ENCODE measurements around the gene GALNT17. TPM values are rescaled to one million over a fixed set of nuclear protein-coding genes. Genes with fewer than 3 reads are reported as not detected.
A peak's percentile ranks its signal among the peaks of the same experiment; 100 is the strongest.

The GALNT17 gene
- total RNA-seq, 4 donors from 2014 or later, result 66.0 to 97.9 (median 76.0) TPM

DNA sequence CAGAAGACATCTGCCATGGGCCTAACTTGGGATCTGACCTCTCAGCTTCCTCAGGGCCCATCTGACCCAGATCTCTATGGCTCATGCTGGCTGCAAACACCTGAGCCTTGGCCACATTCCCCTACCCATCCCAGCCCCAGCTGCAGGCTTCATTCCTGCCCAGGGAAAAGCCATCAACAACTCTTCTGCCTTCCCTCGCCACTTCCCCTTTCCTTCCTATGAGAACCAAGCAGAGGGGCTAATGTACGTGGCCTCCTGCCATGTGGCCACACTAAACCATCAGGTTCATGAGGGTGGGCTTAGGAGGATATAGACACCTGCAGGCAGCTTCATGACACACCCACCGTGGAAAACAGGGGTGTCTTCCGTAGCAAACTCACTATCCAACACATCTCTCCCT lies 312.2 kb downstream of the GALNT17 start:
- no peaks in the 10 kb centered on the region for H3K9me3 ChIP-seq
- H3K27ac ChIP-seq, result no peak overlapping the region
- no peaks in the 10 kb centered on the region for H3K27me3 ChIP-seq
- no peak overlapping the region for H3K4me3 ChIP-seq
- TF ChIP-seq EP300 (IDR thresholded peaks at IDR 0.05) (no peak), POLR2A (IDR thresholded peaks at IDR 0.05) (no peak)
- TF ChIP-seq, protein P1, sequence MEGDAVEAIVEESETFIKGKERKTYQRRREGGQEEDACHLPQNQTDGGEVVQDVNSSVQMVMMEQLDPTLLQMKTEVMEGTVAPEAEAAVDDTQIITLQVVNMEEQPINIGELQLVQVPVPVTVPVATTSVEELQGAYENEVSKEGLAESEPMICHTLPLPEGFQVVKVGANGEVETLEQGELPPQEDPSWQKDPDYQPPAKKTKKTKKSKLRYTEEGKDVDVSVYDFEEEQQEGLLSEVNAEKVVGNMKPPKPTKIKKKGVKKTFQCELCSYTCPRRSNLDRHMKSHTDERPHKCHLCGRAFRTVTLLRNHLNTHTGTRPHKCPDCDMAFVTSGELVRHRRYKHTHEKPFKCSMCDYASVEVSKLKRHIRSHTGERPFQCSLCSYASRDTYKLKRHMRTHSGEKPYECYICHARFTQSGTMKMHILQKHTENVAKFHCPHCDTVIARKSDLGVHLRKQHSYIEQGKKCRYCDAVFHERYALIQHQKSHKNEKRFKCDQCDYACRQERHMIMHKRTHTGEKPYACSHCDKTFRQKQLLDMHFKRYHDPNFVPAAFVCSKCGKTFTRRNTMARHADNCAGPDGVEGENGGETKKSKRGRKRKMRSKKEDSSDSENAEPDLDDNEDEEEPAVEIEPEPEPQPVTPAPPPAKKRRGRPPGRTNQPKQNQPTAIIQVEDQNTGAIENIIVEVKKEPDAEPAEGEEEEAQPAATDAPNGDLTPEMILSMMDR (IDR thresholded peaks at IDR 0.05), result no peak
- DNase-seq (ENCODE audit: low spot score in 2 of 2), result no peak
- H3K36me3 ChIP-seq, result no peaks in the 10 kb centered on the region
- WGBS, 2 donors, result 90 to 93% methylated on average over 4 of the region's 4 CpGs
- H3K4me1 ChIP-seq, result no peaks in the 10 kb centered on the region

DNA sequence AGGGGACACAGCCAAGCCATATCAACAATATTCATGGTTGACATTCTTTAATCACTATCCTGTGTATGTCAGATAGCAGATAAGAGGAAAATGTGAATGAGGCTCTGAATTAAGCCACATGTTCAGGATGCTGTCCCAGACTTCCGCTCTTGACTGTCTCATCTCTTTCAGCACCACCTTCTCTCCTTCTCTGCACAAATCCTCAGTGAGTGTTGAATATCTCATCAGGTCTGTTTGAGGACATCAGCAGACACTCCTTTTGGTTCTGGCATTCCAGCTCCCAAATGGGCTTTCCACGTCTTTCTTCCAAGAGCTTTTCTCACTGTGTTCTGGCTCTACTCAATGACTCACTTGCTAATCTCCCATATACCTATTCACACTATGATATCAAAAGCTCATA lies 321.7 kb downstream of the GALNT17 start:
- H3K27ac ChIP-seq, result no peak overlapping the region
- TF ChIP-seq POLR2A (IDR thresholded peaks at IDR 0.05), result no peak
- no peak for DNase-seq (ENCODE audit: low spot score in 2 of 2)
- 85 to 91% methylated on average over 2 of the region's 2 CpGs for WGBS, 2 donors
- H3K9me3 ChIP-seq, result no peaks in the 10 kb centered on the region
- H3K4me1 ChIP-seq, result peaks cover 0 to 7% (median 0%) of the 10 kb centered on the region in 4 donors
- no peaks in the 10 kb centered on the region for H3K36me3 ChIP-seq
- H3K27me3 ChIP-seq, result no peaks in the 10 kb centered on the region
- no peak overlapping the region for H3K4me3 ChIP-seq

DNA sequence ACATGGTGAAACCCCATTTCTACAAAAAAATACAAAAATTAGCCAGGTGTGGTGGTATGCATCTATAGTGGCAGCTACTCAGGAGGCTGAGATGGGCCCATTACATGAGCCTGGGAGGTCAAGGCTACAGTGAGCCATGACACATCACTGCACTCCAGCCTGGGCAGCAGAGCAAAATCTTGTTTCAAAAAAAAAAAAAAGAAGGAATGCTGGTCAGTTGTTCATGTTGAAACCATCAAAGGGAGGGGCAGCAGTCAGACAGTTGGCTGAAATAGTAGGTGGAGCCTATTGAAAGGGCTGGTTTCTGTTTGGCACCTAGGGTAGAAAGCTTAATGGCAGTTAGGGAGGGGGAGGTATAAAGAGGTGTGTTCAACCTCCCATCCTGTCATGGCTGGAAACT lies 323.0 kb downstream of the GALNT17 start:
- TF ChIP-seq EP300 (IDR thresholded peaks at IDR 0.05) (no peak), POLR2A (IDR thresholded peaks at IDR 0.05) (no peak)
- TF ChIP-seq, protein P1 (IDR thresholded peaks at IDR 0.05), result no peak
- no peak for DNase-seq (ENCODE audit: low spot score in 2 of 2)
- Histone ChIP-seq H3K27ac (peak overlapping the region in 1 of 4 donors; percentile 0), H3K27me3 (no peaks in the 10 kb centered on the region), H3K9me3 (no peaks in the 10 kb centered on the region), H3K4me3 (no peak overlapping the region), H3K4me1 (peaks cover 0 to 7% (median 0%) of the 10 kb centered on the region in 4 donors), H3K36me3 (no peaks in the 10 kb centered on the region)

DNA sequence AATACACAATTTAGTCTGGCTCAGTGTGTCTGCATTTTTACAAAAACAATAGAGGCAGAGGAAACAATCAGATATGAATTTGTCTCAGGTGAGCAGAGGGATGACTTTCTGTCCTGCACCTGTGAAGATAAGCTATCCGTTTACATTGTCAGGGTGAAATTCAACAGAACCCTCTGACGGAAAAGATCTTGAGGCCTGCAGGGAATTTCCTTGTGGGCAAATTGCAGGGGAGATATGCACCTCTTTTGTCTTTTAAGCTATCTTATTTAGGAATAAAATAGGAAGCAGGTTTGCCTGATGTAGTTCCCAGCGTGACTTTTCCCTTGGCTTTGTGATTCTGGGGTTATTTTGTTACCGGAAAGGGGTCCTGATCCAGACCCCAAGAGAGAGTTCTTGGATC lies 325.1 kb downstream of the GALNT17 start:
- Histone ChIP-seq H3K4me1 (peaks cover 0 to 7% (median 0%) of the 10 kb centered on the region in 4 donors), H3K27ac (no peak overlapping the region), H3K36me3 (peaks cover 0 to 3% (median 0%) of the 10 kb centered on the region in 3 donors), H3K9me3 (no peaks in the 10 kb centered on the region), H3K27me3 (no peaks in the 10 kb centered on the region), H3K4me3 (no peak overlapping the region)
- no peak for DNase-seq (ENCODE audit: low spot score in 2 of 2)
- TF ChIP-seq, protein P1 (IDR thresholded peaks at IDR 0.05), result no peak
- TF ChIP-seq EP300 (IDR thresholded peaks at IDR 0.05), result no peak
- no peak for TF ChIP-seq POLR2A (IDR thresholded peaks at IDR 0.05)
- 64 to 70% methylated on average over 4 of the region's 4 CpGs for WGBS, 2 donors

DNA sequence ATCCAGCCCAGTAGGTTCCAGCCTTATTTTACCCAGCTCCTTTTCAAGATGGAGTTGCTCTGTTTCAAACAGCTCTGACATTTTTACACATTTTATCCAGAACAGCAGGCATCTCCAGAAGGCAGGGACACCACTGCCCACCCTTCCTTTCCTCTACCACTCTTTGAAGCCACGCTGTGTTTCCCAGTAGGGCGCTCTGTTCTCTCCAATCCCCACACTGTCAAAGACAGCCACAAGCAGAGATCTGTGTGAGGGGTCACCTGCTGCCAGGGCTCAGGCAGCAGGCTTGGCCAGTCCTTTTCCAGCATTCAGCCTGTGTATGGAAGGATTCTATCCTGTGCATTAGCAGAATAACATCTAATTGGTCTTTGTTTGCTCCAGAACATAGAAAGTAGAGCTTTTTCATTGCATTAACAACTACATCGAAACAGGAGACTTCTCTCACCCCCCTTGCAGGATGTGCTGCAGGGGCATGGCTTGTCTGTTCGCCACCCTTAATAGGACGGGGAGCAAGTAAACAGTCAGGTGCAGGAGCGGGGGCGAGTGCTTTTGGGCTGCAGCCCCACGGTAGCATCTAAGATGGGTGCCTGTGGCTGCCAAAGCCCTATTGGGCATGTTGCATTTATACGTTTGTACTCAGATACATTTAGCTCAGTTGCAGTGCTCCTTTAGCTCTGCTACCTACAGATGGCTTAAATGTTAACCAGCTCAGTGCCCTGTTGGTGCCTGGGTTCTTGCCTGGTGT lies 326.1 kb downstream of the GALNT17 start:
- no peak for DNase-seq (ENCODE audit: low spot score in 2 of 2)
- 55 to 72% methylated on average over 9 of the region's 9 CpGs for WGBS, 2 donors
- H3K36me3 ChIP-seq, result peaks cover 0 to 3% (median 0%) of the 10 kb centered on the region in 3 donors
- H3K27me3 ChIP-seq, result no peaks in the 10 kb centered on the region
- no peaks in the 10 kb centered on the region for H3K9me3 ChIP-seq
- no peak for TF ChIP-seq EP300 (IDR thresholded peaks at IDR 0.05)
- TF ChIP-seq, protein P1 (IDR thresholded peaks at IDR 0.05), result no peak
- no peak for TF ChIP-seq POLR2A (IDR thresholded peaks at IDR 0.05)
- no peak overlapping the region for H3K4me3 ChIP-seq
- peak overlapping the region in 1 of 4 donors; percentile 25 for H3K27ac ChIP-seq
- H3K4me1 ChIP-seq, result peaks cover 0 to 7% (median 0%) of the 10 kb centered on the region in 4 donors
